Breast epithelium (tissue), 4 donors: ENCODE results near the gene ASB6. TPM values are rescaled to one million over a fixed set of nuclear protein-coding genes. Genes with fewer than 3 reads are reported as not detected.

Experiments
- DNase-seq, 2 donors: peaks; one replicate each; pipeline ENCODE4 v3.0.0-alpha.2; 2019; ENCODE audit warnings: low spot score in 2 of 2
- H3K27ac ChIP-seq, 2 donors: fragments of 200-600 bp; sonication (generic) in 1 of 2; one replicate each; pipeline ENCODE4 v1.5.1; 2016 to 2019; ENCODE audit warnings: mild to moderate bottlenecking in 1 of 2
- H3K27me3 ChIP-seq, 2 donors: fragments of 200-600 bp; sonication (generic) in 1 of 2; one replicate each; pipeline versions ENCODE4 v1.5.1 to v1.6.0; 2017 to 2019; ENCODE audit warnings: control low read depth in 1 of 2, mild to moderate bottlenecking in 1 of 2
- H3K36me3 ChIP-seq: fragments of 200-600 bp; one replicate; pipeline ENCODE4 v1.5.1; 2019
- H3K4me1 ChIP-seq, 2 donors: fragments of 200-600 bp; sonication (generic); one replicate each; pipeline ENCODE4 v1.5.1; 2016 to 2019; ENCODE audit warnings: control low read depth in 1 of 2
- H3K4me3 ChIP-seq, 3 donors: fragments of 200-600 bp; sonication (generic); 1 replicate in 2 of 3; 2 replicates in 1 of 3; pipeline ENCODE4 v1.5.1; 2016 to 2019; ENCODE audit warnings: mild to moderate bottlenecking in 3 of 3, moderate library complexity in 2 of 3
- H3K9me3 ChIP-seq, 2 donors: fragments of 200-600 bp; sonication (generic) in 1 of 2; one replicate each; pipeline ENCODE4 v1.5.1; 2016 to 2019; ENCODE audit warnings: control low read depth in 1 of 2
- CTCF ChIP-seq, 3 donors: fragments of 450-650 bp; IDR thresholded peaks; one replicate each; pipeline ENCODE4 v1.5.1; 2016 to 2017; ENCODE audit warnings: antibody characterized with exemption in 3 of 3, mild to moderate bottlenecking in 3 of 3, moderate library complexity in 3 of 3
- POLR2A ChIP-seq: fragments of 450-650 bp; IDR thresholded peaks from one replicate; pipeline ENCODE4 v1.6.1; 2016; ENCODE audit warnings: antibody characterized with exemption, mild to moderate bottlenecking, moderate library complexity
- POLR2AphosphoS5 ChIP-seq, 3 donors: sonication (generic); formaldehyde crosslinking; IDR thresholded peaks; one replicate each; pipeline ENCODE4 v1.6.1; 2017; ENCODE audit warnings: antibody characterized with exemption in 3 of 3
- intact Hi-C: fragments of 100-400 bp; cut with DNase I; formaldehyde crosslinking; loops from one replicate; pipeline ENCODE4 v1.15.1; 2023; ENCODE audit warnings: low total_unique reads
- total RNA-seq, 3 donors: library from RNA; depleted of rRNA; stranded (reverse); fragments of >200 nt; gene quantifications; one replicate each; pipeline ENCODE4 v1.1.0, GENCODE V29; 2016

Gene ASB6
- total RNA-seq, 3 donors from 2014 or later = 11.2 to 24.4 (median 21.6) TPM

DNA sequence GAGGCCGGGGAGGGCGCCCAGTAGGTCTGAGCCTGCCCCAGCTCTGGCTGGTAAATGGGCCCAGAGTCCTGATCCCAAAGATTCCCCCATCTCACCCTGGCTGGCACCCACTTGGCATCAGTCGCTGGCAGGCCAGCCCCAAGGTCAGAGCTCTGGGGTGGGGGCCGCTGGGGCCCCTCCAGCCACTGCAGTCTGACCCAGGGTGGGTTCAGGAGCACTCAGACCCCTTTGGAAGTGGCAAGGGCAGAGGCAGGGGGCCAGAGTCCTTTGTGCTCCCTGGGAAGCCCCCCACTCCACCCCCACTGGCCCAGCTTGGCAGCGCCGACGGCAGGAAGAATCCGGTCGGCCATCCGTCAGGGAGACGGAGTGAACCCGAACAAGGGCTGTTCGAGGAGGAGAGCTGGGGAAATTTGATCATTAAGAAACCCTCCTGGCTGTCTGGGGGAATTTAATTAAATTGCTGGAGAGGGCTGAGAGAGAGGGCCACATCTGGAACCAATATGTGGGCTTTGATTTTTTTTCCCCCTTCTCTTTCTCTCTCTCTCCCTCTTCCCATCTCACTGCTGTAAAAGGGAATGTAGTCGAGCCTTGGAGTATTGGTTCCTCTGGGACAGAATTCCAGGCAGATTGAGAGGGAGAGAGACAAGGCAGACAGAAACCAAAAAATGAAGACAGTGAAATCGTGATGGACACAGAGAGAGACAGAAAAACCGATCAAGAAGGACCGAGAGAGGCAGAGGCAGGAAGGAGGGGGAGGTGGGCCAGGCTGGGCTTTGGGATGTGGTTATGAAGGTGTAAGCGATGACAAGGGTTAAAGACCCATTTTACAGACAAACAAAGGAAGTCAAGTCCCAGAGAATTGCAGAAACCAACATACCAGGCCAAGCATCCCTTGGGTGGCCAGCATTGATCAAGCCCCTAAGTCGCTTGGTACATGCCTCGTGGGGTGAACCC lies 8.1 kb upstream of the ASB6 start:
- DNase-seq = no peak
- H3K27me3 ChIP-seq = no peaks in the 10 kb centered on the region
- no peaks in the 10 kb centered on the region for H3K4me1 ChIP-seq
- H3K36me3 ChIP-seq = no peaks in the 10 kb centered on the region
- TF ChIP-seq POLR2A (no peak), CTCF (IDR thresholded peaks at IDR 0.05) (no peak), POLR2AphosphoS5 (IDR thresholded peaks at IDR 0.05) (no peak)
- H3K9me3 ChIP-seq = no peaks in the 10 kb centered on the region
- peak overlapping the region; percentile 50 to 84 for H3K27ac ChIP-seq
- intact Hi-C loops = loop anchor here (2.0 to 10.0 kb wide), 2 partner anchors 61 to 135 kb away; no protein-coding TSS in a partner anchor
- no peak overlapping the region for H3K4me3 ChIP-seq

- TF ChIP-seq POLR2AphosphoS5 (IDR thresholded peaks at IDR 0.05) (no peak), CTCF (IDR thresholded peaks at IDR 0.05) (no peak), POLR2A (no peak)
- Histone ChIP-seq H3K9me3 (no peaks in the 10 kb centered on the region), H3K4me1 (no peaks in the 10 kb centered on the region), H3K4me3 (no peak overlapping the region), H3K27ac (peak overlapping the region in 1 of 2 donors; percentile 84), H3K36me3 (no peaks in the 10 kb centered on the region), H3K27me3 (no peaks in the 10 kb centered on the region)
- DNase-seq = no peak
- intact Hi-C loops = loop anchor here (2.0 to 10.0 kb wide), 2 partner anchors 60 to 136 kb away; no protein-coding TSS in a partner anchor
Observed at GRCh38 chr9:129648764-129649115, 6.8 kb upstream of the ASB6 start.

- H3K4me3 ChIP-seq = no peak overlapping the region
- H3K27ac ChIP-seq = peak overlapping the region in 1 of 2 donors; percentile 84
- TF ChIP-seq POLR2A (no peak), CTCF (IDR thresholded peaks at IDR 0.05) (no peak), POLR2AphosphoS5 (IDR thresholded peaks at IDR 0.05) (no peak)
- no peaks in the 10 kb centered on the region for H3K27me3 ChIP-seq
- no peaks in the 10 kb centered on the region for H3K9me3 ChIP-seq
- intact Hi-C loops = loop anchor here (2.0 to 10.0 kb wide), 2 partner anchors 59 to 137 kb away; no protein-coding TSS in a partner anchor
- no peaks in the 10 kb centered on the region for H3K4me1 ChIP-seq
- no peaks in the 10 kb centered on the region for H3K36me3 ChIP-seq
- DNase-seq = no peak
Observed at GRCh38 chr9:129648092-129648763, 6.3 kb upstream of the ASB6 start.

DNA sequence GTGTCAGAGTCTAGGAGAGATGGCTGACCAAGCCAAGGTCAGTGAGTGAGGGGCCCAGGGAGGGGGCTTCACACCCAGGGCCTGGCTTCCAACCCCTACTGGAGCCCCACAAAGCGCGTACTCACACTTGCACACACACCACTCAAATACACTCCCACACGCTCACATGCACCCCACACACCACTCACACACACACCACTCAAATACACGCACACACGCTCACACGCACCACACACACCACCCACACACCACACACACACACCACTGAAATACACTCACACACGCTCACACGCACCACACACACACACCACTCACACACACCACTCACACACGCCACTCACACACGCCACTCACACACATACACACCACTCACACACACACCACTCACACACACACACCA lies 5.7 kb upstream of the ASB6 start:
- Histone ChIP-seq H3K27ac (no peak overlapping the region), H3K36me3 (no peaks in the 10 kb centered on the region), H3K4me3 (no peak overlapping the region), H3K27me3 (no peaks in the 10 kb centered on the region), H3K9me3 (no peaks in the 10 kb centered on the region), H3K4me1 (no peaks in the 10 kb centered on the region)
- no peak for TF ChIP-seq CTCF (IDR thresholded peaks at IDR 0.05)
- no peak for TF ChIP-seq POLR2A
- intact Hi-C loops = loop anchor here (2.0 to 10.0 kb wide), 2 partner anchors 59 to 137 kb away; no protein-coding TSS in a partner anchor
- DNase-seq = no peak
